ENCODE measurements around the gene ADH1A.

GRCh38 chr4:99281261-99281660 is 9.5 kb downstream of the ADH1A start:
- TF ChIP-seq CTCF (IDR thresholded peaks at IDR 0.05; ENCODE audit: insufficient read depth, low read length) (no peak), REST (IDR thresholded peaks at IDR 0.05; ENCODE audit: insufficient replicate concordance, low read depth) (no peak), POLR2AphosphoS5 (IDR thresholded peaks at IDR 0.05; ENCODE audit: low read depth) (no peak), GABPA (IDR thresholded peaks at IDR 0.05; ENCODE audit: low read depth) (no peak), SPI1 (IDR thresholded peaks at IDR 0.05; ENCODE audit: borderline replicate concordance, low read depth) (no peak)

Data from HL-60 (cell line).